Measurements from ENCODE around the gene PTPRE. TPM values are rescaled to one million over a fixed set of nuclear protein-coding genes. Genes with fewer than 3 reads are reported as not detected.

Gene PTPRE
- total and polyA plus RNA-seq, 2 donors from 2014 or later = 1.1 to 25.7 TPM

GRCh38 chr10:127916826-127917225, 9.9 kb downstream of the PTPRE start:
- H3K27me3 ChIP-seq (ENCODE audit: control insufficient read depth, insufficient read depth, low read length) = no peaks in the 10 kb centered on the region
- TF ChIP-seq CTCF (IDR thresholded peaks at IDR 0.05; ENCODE audit: borderline replicate concordance, extremely low read depth, insufficient read depth) = no peak
- H3K9ac ChIP-seq (ENCODE audit: low read length in 3 of 3) = no peak overlapping the region
- H3K9me3 ChIP-seq (ENCODE audit: control insufficient read depth in 2 of 3, insufficient read depth in 1 of 3, low read length in 3 of 3) = no peaks in the 10 kb centered on the region
- no peak for DNase-seq
- intact Hi-C loops (cut with DNase I) = no loop called here
- FAIRE-seq = no peak
- peaks cover 0 to 10% (median 0%) of the 10 kb centered on the region in 3 donors for H3K4me1 ChIP-seq (ENCODE audit: control insufficient read depth in 2 of 3, insufficient read depth in 2 of 3, low read depth in 1 of 3, low read length in 3 of 3)
- no peak overlapping the region for H3K4me3 ChIP-seq (ENCODE audit: low read length in 3 of 3)
- no peaks in the 10 kb centered on the region for H3K36me3 ChIP-seq (ENCODE audit: control insufficient read depth in 2 of 3, insufficient read depth in 3 of 3, low read length in 3 of 3)
- H3K27ac ChIP-seq (ENCODE audit: low read depth in 2 of 2, low read length in 2 of 2) = no peak overlapping the region

- intact Hi-C loops (cut with DNase I) = no loop called here
- no peak for TF ChIP-seq CTCF (IDR thresholded peaks at IDR 0.05; ENCODE audit: borderline replicate concordance, extremely low read depth, insufficient read depth)
- Histone ChIP-seq H3K36me3 (ENCODE audit: control insufficient read depth in 2 of 3, insufficient read depth in 3 of 3, low read length in 3 of 3) (no peaks in the 10 kb centered on the region), H3K9ac (ENCODE audit: low read length in 3 of 3) (no peak overlapping the region), H3K9me3 (ENCODE audit: control insufficient read depth in 2 of 3, insufficient read depth in 1 of 3, low read length in 3 of 3) (no peaks in the 10 kb centered on the region), H3K27me3 (ENCODE audit: control insufficient read depth, insufficient read depth, low read length) (no peaks in the 10 kb centered on the region), H3K27ac (ENCODE audit: low read depth in 2 of 2, low read length in 2 of 2) (no peak overlapping the region), H3K4me1 (ENCODE audit: control insufficient read depth in 2 of 3, insufficient read depth in 2 of 3, low read depth in 1 of 3, low read length in 3 of 3) (peaks cover 0 to 10% (median 0%) of the 10 kb centered on the region in 3 donors), H3K4me3 (ENCODE audit: low read length in 3 of 3) (no peak overlapping the region)
- FAIRE-seq (no peak), DNase-seq (no peak)
Observed at GRCh38 chr10:127918572-127918971, 11.7 kb downstream of the PTPRE start.

- peak overlapping the region; percentile 44 to 45 for H3K27ac ChIP-seq (ENCODE audit: low read depth in 2 of 2, low read length in 2 of 2)
- H3K9me3 ChIP-seq (ENCODE audit: control insufficient read depth in 2 of 3, insufficient read depth in 1 of 3, low read length in 3 of 3) = no peaks in the 10 kb centered on the region
- H3K36me3 ChIP-seq (ENCODE audit: control insufficient read depth in 2 of 3, insufficient read depth in 3 of 3, low read length in 3 of 3) = no peaks in the 10 kb centered on the region
- TF ChIP-seq CTCF (IDR thresholded peaks at IDR 0.05; ENCODE audit: borderline replicate concordance, extremely low read depth, insufficient read depth) = peak; percentile 6
- intact Hi-C loops (cut with DNase I) = no loop called here
- FAIRE-seq = no peak
- H3K4me1 ChIP-seq (ENCODE audit: control insufficient read depth in 2 of 3, insufficient read depth in 2 of 3, low read depth in 1 of 3, low read length in 3 of 3) = peaks cover 0 to 10% (median 0%) of the 10 kb centered on the region in 3 donors
- no peak overlapping the region for H3K4me3 ChIP-seq (ENCODE audit: low read length in 3 of 3)
- peak in 2 of 5 donors; percentile 6 to 51 for DNase-seq
- no peaks in the 10 kb centered on the region for H3K27me3 ChIP-seq (ENCODE audit: control insufficient read depth, insufficient read depth, low read length)
- H3K9ac ChIP-seq (ENCODE audit: low read length in 3 of 3) = no peak overlapping the region
Observed at GRCh38 chr10:127919418-127920271, 12.7 kb downstream of the PTPRE start.
